ENCODE measurements around the gene TLE3.
"Not testable (repeated sequence)": the region's sequence is repeated elsewhere in the genome, so short reads cannot be mapped to it uniquely, and the experiment has no call there.

TLE3 gene

DNA sequence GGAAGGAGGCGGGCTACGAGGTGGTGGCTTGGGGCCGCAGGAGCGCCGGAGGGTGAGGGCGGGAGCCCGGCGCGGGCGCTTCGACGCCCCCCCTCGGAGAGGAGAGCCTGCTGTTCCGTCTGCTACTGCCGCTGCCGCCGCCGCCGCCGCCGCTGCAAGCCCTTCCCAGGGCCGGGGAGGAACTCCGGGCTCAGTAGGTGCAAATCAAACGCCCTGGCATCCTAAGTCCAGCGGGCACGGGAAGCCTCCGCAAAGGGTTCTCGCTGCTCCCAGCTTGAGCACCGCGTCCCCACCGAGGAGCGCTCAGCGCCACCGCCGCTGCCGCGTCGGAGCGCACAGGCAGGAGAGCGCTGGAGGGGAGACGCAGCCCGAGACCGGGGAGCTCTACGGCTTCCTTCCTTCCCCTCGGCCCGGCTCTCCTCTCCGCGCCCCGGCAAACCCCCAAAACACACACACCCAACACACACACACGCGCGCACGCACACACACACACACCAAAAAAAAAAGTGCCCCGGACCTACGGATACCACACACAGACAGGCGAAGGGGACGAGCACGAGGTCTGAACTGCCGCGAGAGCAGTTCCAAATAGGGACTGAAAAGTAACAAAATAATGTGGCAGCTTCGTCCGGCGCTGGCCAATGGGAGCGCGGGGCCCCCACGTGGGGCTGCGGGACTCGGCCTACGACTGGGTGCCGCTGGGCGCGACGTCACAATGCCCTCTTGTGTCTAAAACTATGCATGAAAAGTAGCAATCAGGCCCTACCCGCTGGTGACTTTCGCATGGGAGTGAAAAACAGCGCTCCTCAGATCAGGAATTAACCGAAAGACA is at the start of gene TLE3:
Gene TLE3 (minus strand): TSS at position 597 of the 832 bp plus-strand sequence. CDS start 1,119 bp downstream, outside the sequence.
- peak; percentile 18 for FAIRE-seq

DNA sequence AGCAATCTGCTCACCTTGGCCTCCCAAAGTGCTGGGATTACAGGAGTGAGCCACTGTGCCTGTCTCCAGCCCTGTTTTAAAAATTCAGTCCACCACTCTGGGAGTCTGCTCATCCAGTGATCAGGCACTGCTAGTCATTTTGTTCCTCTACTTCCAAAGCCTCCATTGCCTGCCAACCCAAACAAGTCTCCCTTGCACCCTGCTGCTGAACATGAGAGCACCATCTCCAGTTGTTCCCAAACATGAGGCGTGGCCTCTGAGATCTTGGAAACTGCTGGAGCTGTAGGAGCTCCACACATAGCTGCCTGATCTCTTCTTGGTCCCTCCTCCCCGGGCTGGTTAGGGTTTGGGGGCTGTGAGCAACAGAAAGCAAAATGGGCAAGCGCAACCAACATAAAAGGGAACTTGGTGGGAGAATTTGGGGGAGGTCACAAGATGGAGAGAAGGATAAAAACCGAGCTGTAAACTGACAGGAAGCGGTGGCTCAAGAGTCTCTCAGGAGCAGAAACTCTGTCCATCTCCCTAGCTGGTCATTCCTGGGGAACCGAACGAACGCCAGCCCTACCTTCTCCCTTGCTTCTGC is 49.6 kb upstream of the TLE3 start:
- no peak for FAIRE-seq

DNA sequence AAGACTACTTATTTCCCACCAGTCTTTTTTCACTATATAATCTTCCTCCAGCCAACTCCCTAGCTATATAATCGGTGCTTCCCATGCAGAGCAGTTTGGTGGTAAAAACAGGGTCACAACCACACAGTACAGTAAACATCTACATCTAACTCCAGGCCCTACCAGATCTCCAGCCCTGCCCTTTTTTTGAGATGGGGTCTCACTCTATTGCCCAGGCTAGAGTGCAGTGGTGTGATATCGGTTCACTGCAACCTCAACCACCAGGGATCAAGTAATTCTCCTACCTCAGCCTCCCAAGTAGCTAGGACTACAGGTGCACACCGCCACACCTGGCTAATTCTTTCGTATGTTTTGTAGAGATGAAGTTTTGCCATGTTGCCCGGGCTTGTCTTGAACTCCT is 49.1 kb upstream of the TLE3 start:
- no peak for FAIRE-seq

DNA sequence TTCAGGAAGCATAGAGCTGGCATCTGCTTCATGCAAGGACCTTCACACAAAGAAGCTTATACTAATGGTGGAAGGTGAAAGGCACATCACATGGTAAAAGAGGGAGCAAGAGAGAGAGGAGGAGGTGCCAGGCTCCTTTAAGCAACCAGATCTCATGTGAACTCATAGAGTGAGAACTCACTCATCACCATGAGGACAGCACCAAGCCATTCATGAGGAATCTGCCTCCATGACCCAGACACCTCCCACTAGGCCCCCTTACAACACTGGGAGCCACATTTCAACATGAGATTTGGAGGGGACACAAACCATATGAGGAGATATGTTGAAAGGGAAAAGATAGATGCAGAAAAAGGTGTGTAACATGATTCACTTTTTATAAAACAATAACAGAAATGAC is 48.4 kb upstream of the TLE3 start:
- no peak for FAIRE-seq

DNA sequence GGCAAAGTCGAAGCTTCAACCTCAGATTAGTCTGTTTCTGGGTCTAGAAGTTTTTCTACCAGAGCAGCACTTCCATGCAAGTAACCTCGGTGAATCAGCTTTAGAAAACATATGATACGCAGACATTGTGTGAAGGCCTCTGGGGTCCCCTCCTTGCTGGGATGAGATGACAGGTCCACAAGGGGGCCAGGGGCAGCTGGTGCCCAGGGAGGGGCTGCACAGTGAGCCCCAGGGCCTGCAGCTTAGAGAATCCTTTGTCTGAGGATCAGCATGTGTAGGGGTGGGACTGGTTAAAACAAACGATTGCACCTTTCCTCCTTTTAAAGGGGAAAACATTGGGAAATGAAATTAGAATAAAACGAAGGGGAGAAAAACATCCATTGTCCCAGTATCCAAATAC is 47.5 kb upstream of the TLE3 start:
- FAIRE-seq, result no peak

DNA sequence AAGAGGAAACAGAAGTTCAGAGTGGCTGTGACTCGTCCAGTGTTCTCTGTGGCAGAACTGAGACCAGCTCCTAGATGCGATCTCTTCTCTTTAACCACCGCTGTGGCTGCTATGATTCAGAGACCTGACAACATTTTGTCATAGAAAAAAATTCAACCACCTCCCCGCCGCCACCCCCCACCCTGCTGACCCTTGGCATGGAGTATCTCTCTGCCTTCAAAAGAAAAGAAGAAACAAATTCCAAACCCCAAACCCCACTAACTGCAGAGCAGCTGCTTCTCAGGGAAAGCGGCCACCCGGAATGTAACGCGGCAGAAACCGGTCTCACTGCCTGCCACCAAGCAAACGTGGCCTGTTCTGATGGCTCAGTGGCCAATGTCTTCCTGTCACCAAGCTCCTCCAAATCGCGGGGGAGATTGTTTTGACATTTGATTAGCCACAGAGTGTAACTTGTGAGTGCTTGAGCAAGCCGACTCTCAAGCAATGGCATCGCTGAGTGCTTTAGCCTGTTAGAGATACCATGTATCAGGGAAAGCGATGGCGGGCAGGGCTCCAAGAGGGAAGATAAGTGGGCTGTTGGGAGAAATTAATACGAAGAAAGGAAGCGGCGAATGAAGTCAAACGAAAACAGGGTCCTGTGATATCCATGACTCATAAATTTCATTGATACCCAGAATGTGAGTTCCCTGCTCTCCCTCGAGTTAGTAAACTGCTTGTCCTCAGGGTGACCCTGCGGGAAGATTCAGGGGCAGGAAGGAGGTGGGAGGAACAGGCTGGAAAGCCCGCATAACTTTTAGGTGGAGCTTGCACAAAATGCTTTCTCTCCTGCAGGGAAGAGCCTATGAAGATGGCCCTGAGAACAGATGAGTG is 44.8 kb upstream of the TLE3 start:
- FAIRE-seq, result no peak

DNA sequence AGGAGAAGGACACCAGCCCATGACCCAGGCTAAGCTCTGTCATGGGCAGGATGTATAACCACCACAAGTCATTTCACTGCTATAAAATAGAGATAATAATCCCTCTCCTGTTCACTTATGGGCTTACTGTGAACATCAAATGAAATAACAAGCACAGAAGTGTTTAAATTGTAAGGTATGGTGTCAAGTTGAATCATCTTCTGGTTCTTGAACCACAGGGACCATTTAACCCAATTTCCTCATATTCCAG is 44.3 kb upstream of the TLE3 start:
- no peak for FAIRE-seq

DNA sequence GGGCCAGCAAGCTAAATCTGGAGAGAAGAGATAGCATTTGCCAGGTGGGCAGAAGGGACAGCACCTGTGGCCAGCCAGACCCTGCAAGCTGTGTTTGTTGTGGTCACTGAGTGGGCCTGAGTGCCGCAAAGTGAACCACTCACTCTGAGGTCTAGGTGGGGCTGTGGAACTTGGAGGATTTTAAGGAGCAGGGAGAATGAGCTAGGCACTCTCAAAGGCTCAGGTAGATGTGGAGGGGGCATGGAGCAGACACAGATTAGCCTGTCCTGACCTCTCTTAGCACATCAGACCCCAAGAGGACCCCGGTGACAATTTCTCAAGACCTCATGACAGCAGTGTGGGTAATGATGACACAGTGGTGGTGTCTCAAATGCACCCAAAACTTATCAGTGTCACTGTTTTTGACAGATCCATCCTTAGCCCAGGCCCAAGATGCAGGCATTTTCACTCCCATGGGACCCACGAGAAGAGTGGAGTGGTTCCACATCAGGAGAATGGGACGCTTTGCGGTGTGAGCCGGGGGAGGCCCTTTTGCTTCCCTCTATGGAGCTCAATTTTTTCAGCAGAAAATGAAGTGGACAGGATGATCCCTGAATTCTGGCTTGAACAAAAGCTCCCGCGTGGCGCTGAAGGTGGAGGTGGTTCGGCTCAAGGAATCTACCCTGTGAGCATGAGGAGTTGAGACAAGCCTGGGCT is 43.8 kb upstream of the TLE3 start:
- no peak for FAIRE-seq

DNA sequence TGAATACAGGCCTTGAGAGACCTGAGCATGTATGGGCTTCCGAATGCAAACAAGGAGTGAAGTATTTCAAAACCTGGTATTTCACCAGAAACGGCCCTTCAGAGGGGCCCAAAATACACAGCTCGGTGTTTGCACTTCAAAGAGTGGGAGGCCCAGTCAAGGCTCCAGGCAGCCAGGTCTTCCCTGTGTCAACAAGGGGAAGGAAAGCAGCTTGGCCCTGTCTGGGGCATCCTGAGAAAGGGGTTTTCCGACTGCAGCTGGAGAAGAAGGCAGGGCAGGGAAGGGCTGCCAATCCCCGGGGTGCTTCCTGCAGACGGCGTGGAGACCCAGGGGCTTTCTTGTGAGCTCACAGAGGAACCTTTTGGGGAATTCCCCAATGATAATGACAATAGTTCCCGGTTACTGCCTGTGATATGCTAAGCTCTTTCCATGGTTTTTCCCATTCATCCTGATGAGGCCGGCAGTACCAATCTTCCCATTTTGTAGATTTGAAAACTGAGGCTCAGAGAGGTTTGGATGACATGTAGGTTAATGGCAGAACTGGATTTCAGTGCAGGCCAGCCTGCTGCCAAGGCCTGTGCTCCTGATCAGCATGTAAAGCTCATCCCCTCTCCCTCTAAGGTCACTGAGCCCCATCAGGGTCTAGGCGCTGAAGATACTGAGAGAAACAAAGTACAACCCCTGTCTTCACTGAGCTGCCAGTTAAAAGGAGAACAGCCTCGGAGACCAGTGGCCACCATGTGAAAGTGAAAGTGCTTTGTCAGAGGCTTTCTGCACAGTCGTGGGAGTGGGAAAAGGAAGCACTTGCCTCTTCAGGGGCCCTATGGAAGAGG is 43.0 kb upstream of the TLE3 start:
- no peak for FAIRE-seq

DNA sequence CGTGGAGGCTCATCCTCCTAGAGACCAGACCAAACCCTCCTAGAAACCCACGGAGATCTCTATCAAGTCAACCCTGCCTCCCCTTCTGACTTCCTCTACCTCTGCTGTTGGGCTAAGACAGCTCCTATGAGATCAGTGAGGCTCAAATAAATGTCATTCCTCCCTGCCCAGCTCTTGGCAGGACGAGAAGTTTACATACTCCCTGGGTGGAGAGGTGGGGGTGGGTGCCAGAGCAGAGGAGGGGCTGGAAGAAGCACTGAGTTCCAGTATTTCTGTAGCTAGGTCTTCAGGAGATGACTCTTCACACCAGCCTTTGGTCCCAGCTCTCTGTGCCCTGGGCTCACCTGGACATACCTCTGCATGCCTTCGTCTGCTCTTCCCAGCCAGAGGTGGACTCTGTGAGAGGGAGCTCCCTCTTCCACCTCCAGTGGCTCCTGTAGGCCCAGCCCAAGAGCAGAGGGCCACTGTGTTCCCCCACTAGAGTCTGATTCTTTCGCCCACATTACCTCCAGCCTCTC is 42.4 kb upstream of the TLE3 start:
- no peak for FAIRE-seq

DNA sequence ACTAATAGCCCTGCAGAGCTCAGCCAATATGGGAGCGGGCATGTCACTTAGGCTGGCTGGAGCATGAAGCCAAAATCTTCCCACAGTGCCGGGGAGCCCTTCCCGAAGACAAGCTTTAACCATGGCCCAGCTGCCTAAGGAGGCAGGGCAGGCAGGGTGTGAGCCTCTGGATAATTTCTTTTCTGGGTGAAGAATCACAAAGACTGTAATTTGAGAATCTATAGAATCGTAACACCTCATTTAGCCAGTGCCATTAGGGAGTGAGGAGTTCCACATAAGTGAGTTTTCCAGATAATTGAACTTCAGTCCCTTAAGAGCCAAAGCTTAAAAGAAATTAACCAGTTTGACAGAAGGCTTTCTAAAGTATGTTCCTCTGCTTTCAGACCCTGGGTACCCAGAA is 40.2 kb upstream of the TLE3 start:
- no peak for FAIRE-seq

DNA sequence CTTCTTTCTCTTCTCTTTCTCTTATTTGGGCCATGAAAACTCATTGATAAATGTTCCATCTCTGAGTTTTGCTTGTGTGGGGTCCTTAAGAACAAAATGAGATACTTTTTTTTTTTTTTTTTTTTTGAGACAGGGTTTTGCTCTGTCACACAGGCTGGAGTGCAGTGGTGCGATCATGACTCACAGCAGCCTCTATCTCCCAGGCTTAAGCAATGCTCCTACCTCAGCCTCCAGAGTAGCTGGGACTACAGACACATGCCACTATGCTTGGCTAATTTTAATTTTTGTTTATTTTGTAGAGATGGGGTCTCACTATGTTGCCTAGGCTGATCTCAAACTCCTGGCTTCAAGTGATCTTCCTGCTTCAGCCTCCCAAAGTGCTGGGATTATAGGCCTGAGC is 39.3 kb upstream of the TLE3 start:
- not testable (repeated sequence) for FAIRE-seq

DNA sequence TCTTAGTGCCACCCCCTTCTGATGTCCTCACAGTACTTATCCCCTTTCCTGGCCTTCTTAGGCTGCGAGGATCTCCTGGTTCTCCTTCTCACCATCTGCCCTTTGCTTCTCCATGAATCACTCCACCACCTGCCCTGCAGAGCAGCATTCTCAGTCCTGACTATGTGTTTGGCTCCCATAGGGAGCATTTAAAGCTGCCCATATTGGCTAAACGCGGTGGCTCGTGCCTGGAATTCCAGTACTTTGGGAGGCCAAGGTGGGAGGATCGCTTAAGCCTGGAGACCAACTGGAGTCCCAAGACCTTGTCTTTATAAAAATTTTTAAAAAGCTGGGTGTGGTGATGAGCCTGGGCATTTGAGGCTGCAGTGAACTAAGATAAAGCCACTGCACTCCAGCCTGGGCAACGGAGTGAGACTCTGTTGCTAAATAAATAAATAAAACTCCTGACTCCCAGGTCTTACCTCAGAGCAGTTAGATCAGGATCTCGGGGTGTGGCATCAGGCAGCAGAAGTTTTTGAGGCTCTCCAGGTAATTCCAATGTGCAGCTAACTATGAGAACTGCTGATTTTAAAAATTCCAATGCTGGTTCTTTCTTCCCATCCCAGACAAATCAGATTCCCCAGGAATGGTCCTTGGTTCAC is 36.2 kb upstream of the TLE3 start:
- FAIRE-seq, result no peak

DNA sequence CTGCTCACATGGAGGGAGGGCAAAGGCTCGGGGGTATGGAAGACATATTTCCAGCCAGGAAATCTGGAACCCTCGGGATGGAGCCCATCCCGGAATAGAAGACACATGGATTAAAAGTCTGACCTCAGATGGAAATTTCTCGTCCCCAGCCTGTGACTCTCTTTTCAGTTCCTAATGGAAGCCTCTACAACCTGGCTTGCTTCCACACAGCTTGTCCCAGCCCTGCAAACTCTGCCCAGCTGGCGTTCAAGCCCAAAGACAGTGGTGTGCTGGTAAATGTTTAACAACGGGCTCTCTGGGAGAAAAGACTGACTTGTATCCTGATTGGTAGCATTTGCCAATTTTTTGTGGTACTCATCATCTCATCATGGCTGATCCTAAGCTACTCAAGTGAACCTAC is 35.6 kb upstream of the TLE3 start:
- no peak for FAIRE-seq

DNA sequence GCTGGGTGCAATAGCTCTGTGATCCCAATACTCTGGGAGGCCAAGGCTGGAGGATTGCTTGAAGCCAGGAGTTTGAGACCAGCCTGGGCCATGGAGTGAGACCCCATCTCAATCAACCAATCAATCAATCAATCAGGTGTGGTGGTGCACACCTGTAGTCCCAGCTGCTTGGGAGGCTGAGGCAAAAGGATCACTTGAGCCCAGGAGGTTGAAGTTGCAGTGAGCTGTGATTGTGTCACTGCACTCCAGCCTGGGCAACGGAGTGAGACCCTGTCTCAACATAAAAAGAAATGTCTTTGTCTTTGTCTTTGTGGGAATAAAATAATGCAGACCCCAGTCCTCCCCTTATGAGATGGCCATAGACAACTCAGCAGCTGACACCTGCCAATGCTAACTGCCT is 34.9 kb upstream of the TLE3 start:
- FAIRE-seq, result no peak

DNA sequence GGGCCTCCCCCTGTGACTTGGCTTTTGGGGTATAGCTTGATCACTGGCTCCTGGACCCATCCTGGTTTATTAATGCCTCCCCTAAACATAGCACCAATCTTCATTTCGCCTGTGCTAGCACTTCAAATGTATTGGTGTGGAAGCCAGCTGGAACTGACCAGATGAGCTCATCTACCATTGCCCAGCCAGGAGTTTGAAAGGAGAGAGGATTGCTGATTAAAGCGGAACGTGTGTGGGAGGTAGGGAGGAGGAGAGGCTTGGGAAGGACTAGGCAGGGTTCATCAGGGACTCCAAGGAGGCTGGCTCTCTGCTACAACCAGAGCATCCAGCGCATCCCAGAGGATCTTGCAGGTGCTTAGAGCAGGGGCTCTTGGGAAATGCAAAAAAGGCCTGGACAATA is 34.4 kb upstream of the TLE3 start:
- FAIRE-seq, result no peak

DNA sequence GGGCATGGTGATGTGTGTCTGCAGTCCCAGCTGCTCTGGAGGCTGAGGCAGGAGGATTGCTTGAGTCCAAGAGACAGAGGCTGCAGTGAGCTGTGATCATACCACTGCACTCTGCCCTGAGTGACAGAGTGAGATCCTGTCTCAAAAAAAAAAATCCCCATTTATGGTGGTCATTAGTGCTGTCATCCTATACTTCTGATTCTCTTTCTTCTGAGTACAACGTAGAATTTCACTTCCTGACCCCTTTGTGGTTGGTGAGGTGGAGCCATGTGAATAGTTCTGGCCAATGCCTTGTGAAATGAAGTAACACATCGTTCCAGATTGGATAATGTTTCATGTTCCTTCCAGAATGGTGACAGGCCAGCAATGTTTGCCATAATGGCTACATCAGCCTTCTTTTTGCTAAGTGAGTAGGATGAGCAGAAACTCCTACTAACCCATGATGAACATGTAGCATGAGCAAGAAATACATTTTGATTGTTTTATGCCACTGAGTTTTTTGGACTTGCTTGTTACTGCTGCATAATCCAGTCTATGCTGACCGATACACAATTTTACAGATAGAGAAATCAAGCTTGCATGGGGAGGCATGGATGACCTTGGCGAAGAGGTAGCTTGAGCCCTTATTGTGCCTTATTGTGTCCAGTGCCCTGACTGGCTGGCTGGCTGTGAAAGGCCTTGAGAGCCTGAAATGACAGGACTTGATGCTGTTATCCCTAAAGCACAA is 30.9 kb upstream of the TLE3 start:
- no peak for FAIRE-seq

DNA sequence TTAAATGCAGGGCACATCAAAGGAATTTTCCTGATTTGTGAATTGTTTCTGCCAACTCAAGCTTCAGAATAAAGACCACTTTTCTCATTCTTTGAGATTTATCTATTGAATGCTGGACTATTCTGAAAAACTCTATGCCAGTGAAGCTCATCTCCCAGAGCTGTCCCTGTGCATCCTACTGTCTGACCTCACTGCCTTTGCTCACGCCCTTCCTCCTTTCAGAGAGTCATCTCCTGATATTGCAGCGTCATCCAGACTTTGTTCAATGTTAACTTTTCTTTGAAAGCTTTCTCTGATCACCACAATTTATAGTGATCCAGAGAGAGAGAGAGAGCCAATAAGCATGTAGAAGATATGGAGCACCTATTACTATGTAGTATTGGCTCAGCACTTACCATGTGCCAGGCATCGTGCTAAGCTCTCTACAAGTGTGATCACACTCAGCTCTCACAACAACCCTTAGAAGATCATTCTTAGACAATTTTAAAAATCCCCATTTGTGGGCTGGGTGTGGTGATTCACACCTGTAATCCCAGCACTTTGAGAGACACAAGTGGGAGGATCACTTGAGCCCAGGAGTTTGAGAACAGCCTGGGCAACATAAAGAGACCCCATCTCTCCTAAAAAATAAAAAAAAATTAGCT is 30.2 kb upstream of the TLE3 start:
- FAIRE-seq, result no peak

DNA sequence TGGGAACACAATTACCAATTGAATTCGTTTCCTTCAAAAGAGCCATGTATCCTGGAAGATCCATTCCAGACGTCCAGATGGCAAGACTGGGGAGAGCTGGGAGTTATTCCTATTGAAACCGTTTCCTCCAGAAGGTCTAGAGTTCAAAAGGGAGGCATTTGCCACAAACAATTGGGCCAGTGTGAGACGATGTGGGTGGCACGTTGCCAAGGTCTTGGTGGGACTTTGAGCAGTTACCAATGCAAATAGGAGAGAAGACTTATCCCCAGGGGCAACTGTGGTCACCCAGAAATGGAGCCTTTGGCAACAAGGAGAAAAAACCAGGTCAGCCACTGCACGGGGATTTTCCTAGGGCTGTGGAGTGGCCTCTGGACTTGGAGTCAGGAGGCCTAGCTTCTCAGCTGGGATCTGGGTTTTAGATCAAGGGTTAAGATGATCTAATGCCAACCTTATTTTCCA is 29.6 kb upstream of the TLE3 start:
- no peak for FAIRE-seq

DNA sequence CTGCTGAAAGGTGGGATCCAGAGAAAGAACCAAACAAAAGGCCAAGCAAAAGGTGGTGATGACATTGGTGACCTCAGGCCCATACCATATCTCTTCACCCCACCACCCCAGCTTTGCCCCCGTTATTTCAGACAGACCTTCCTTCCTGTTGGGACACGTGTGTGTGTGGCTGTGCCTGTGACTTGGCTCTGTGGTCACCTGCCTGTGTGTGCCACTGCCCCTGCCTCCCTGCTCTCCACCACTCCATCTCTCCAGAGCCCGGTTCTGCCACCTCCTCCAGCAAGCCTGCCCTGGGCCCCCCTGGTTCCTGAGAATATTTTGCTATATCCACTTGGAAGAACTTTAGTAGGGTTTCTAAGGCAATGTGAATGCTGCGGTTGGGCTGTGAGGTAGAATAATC is 28.6 kb upstream of the TLE3 start:
- FAIRE-seq, result no peak
